Stomach smooth muscle (tissue), 2 donors: ENCODE data around the gene PALM3.
"Not testable (repeated sequence)": the region's sequence is repeated elsewhere in the genome, so short reads cannot be mapped to it uniquely, and the experiment has no call there.

ENCODE experiments used
- H3K27ac ChIP-seq: one replicate; pipeline ENCODE4 v1.7.0; 2013; ENCODE audit warnings: mild to moderate bottlenecking, low read length, inconsistent platforms
- H3K27me3 ChIP-seq, 2 donors: one replicate each; pipeline ENCODE4 v1.7.0; 2013; ENCODE audit warnings: low read length in 2 of 2; ENCODE audit not compliant: insufficient read depth in 2 of 2, control insufficient read depth in 1 of 2
- H3K36me3 ChIP-seq, 2 donors: one replicate each; pipeline ENCODE4 v1.7.0; 2013; ENCODE audit warnings: low read length in 2 of 2; ENCODE audit not compliant: control insufficient read depth in 2 of 2, insufficient read depth in 2 of 2
- H3K4me1 ChIP-seq: one replicate; pipeline ENCODE4 v1.7.0; 2013; ENCODE audit warnings: low read length; ENCODE audit not compliant: control insufficient read depth, insufficient read depth
- H3K4me3 ChIP-seq, 2 donors: one replicate each; pipeline ENCODE4 v1.7.0; 2013; ENCODE audit warnings: low read length in 2 of 2
- H3K9ac ChIP-seq, 2 donors: one replicate each; pipeline ENCODE4 v1.7.0; 2013; ENCODE audit warnings: low read length in 2 of 2, mild to moderate bottlenecking in 1 of 2
- H3K9me3 ChIP-seq, 2 donors: one replicate each; pipeline ENCODE4 v1.7.0; 2013; ENCODE audit warnings: low read length in 2 of 2; ENCODE audit not compliant: control insufficient read depth in 2 of 2
- donor health status: healthy.
- donor health status: Pancreatic carcinoma.

PALM3 gene

GRCh38 chr19:14050961-14051360 lies 10.9 kb downstream of the PALM3 start:
- H3K9me3 ChIP-seq, H3K4me1 ChIP-seq, H3K9ac ChIP-seq, H3K27me3 ChIP-seq, H3K27ac ChIP-seq, H3K36me3 ChIP-seq, H3K4me3 ChIP-seq: not testable (repeated sequence)

- Histone ChIP-seq H3K9ac (no peak overlapping the region), H3K36me3 (no peaks in the 10 kb centered on the region), H3K27me3 (no peaks in the 10 kb centered on the region), H3K27ac (no peak overlapping the region), H3K9me3 (peaks cover 0 to 10% of the 10 kb centered on the region in 2 donors), H3K4me3 (no peak overlapping the region), H3K4me1 (no peaks in the 10 kb centered on the region)
Observed at GRCh38 chr19:14050512-14050911, 11.4 kb downstream of the PALM3 start.

GRCh38 chr19:14048443-14049153 lies 13.3 kb downstream of the PALM3 start:
- H3K27me3 ChIP-seq: no peaks in the 10 kb centered on the region
- H3K9ac ChIP-seq: no peak overlapping the region
- H3K36me3 ChIP-seq: no peaks in the 10 kb centered on the region
- H3K9me3 ChIP-seq: peaks cover 0 to 10% of the 10 kb centered on the region in 2 donors
- no peak overlapping the region for H3K4me3 ChIP-seq
- H3K4me1 ChIP-seq: no peaks in the 10 kb centered on the region
- H3K27ac ChIP-seq: no peak overlapping the region

GRCh38 chr19:14047866-14048265 lies 14.0 kb downstream of the PALM3 start:
- H3K4me3 ChIP-seq, H3K27me3 ChIP-seq, H3K9ac ChIP-seq, H3K4me1 ChIP-seq, H3K36me3 ChIP-seq, H3K27ac ChIP-seq, H3K9me3 ChIP-seq: not testable (repeated sequence)

GRCh38 chr19:14042659-14043608 lies 18.9 kb downstream of the PALM3 start:
- H3K4me1 ChIP-seq, H3K9ac ChIP-seq, H3K27ac ChIP-seq, H3K27me3 ChIP-seq, H3K36me3 ChIP-seq, H3K9me3 ChIP-seq, H3K4me3 ChIP-seq: not testable (repeated sequence)

- Histone ChIP-seq H3K4me1 (no peaks in the 10 kb centered on the region), H3K4me3 (no peak overlapping the region), H3K9me3 (no peaks in the 10 kb centered on the region), H3K27me3 (no peaks in the 10 kb centered on the region), H3K9ac (no peak overlapping the region), H3K36me3 (no peaks in the 10 kb centered on the region), H3K27ac (no peak overlapping the region)
Observed at GRCh38 chr19:14039181-14039580, 22.7 kb downstream of the PALM3 start.

- H3K9ac ChIP-seq: no peak overlapping the region
- peaks cover 10% of the 10 kb centered on the region for H3K4me1 ChIP-seq
- no peak overlapping the region for H3K4me3 ChIP-seq
- no peaks in the 10 kb centered on the region for H3K9me3 ChIP-seq
- no peaks in the 10 kb centered on the region for H3K36me3 ChIP-seq
- H3K27ac ChIP-seq: no peak overlapping the region
- peaks cover 8% of the 10 kb centered on the region in 2 donors for H3K27me3 ChIP-seq
Observed at GRCh38 chr19:14035706-14036105, 26.2 kb downstream of the PALM3 start.

- not testable (repeated sequence) for H3K9ac ChIP-seq, H3K9me3 ChIP-seq, H3K4me3 ChIP-seq, H3K27ac ChIP-seq, H3K36me3 ChIP-seq, H3K4me1 ChIP-seq
- H3K27me3 ChIP-seq: peaks cover 11% of the 10 kb centered on the region in 2 donors
Observed at GRCh38 chr19:14035159-14035558, 26.7 kb downstream of the PALM3 start.

- Histone ChIP-seq H3K4me3 (no peak overlapping the region), H3K9ac (no peak overlapping the region), H3K9me3 (no peaks in the 10 kb centered on the region), H3K27ac (no peak overlapping the region), H3K36me3 (no peaks in the 10 kb centered on the region), H3K27me3 (peaks cover 11 to 13% of the 10 kb centered on the region in 2 donors), H3K4me1 (peaks cover 10% of the 10 kb centered on the region)
Observed at GRCh38 chr19:14033946-14034345, 27.9 kb downstream of the PALM3 start.

- H3K27ac ChIP-seq: no peak within 1 kb of the TSS
- no peaks in the 10 kb centered on the region for H3K9me3 ChIP-seq
- peak within 1 kb of the TSS; percentile 59 to 74 for H3K4me3 ChIP-seq
- H3K27me3 ChIP-seq: peaks cover 15 to 18% of the 10 kb centered on the region in 2 donors
- H3K4me1 ChIP-seq: peaks cover 10% of the 10 kb centered on the region
- H3K36me3 ChIP-seq: no peaks in the 10 kb centered on the region
- peak within 1 kb of the TSS; percentile 21 to 45 for H3K9ac ChIP-seq
Observed at GRCh38 chr19:14031719-14032480, 30.0 kb downstream of the PALM3 start, which contains the start of gene IL27RA. Gene IL27RA, plus strand, starts transcription at chr19:14031762. Its CDS starts 111 bp downstream, at chr19:14031873.
